IMR-90 (cell line): ENCODE measurements around the gene NCOA3. TPM values are rescaled to one million over a fixed set of nuclear protein-coding genes. Genes with fewer than 3 reads are reported as not detected.

ENCODE experiments used
- ATAC-seq: fragments of 200-7000 bp; cut with Tn5 transposase; 2 replicates; pipeline ENCODE4 v1.9.1; 2020; ENCODE audit warnings: low read depth, mild to moderate bottlenecking, moderate library complexity
- BruUV-seq: library from RNA; stranded (reverse); fragments of 400-500 nt; replicated peaks from 2 replicates; lab custom pipeline; 2021; lab: Mats Ljungman, UMichigan
- CTCF ChIA-PET: fragments of 300-600 bp; formaldehyde crosslinking; extraction: SDS; loops from one replicate; lab custom pipeline; 2021; ENCODE audit warnings: antibody characterized with exemption; lab: Yijun Ruan, JAX
- POLR2A ChIA-PET: fragments of 300-600 bp; sonication (Branson Sonifier 250); formaldehyde crosslinking; loops from one replicate; lab custom pipeline; 2022; ENCODE audit warnings: antibody characterized with exemption; ENCODE audit not compliant: unreplicated experiment; lab: Charles Lee
- DNase-seq: peaks from one replicate; pipeline ENCODE4 v3.0.0; 2013
- H2AFZ ChIP-seq: replicated peaks from 2 replicates; pipeline ENCODE3; 2013; ENCODE audit warnings: low read length, mild to moderate bottlenecking; ENCODE audit not compliant: poor library complexity
- H2AK5ac ChIP-seq: 2 replicates; pipeline ENCODE4 v1.6.1; 2013; ENCODE audit warnings: low read depth, low read length, inconsistent platforms
- H2AK9ac ChIP-seq: replicated peaks from 2 replicates; pipeline ENCODE3; 2013; ENCODE audit warnings: mild to moderate bottlenecking, low read depth, low read length, moderate library complexity; ENCODE audit not compliant: poor library complexity
- H2BK120ac ChIP-seq: 2 replicates; pipeline ENCODE4 v1.6.1; 2013; ENCODE audit warnings: low read depth, low read length, inconsistent platforms
- H2BK15ac ChIP-seq: 3 replicates; pipeline ENCODE4 v1.6.1; 2013; ENCODE audit warnings: low read depth, low read length, inconsistent platforms
- H2BK20ac ChIP-seq: 2 replicates; pipeline ENCODE4 v1.6.1; 2013; ENCODE audit warnings: low read depth, mild to moderate bottlenecking, inconsistent platforms, low read length, moderate library complexity
- H2BK5ac ChIP-seq: 2 replicates; pipeline ENCODE4 v1.6.1; 2013; ENCODE audit warnings: mild to moderate bottlenecking, low read depth, low read length, inconsistent platforms; ENCODE audit not compliant: poor library complexity, severe bottlenecking
- H3K14ac ChIP-seq: replicated peaks from 2 replicates; pipeline ENCODE4 v1.6.1; 2013; ENCODE audit warnings: low read depth, low read length, inconsistent platforms
- H3K18ac ChIP-seq: 2 replicates; pipeline ENCODE4 v1.6.1; 2013; ENCODE audit warnings: low read depth, low read length, control low read depth
- H3K23ac ChIP-seq: 2 replicates; pipeline ENCODE4 v1.6.1; 2013; ENCODE audit warnings: low read depth, low read length, inconsistent platforms
- H3K27ac ChIP-seq: 2 replicates; pipeline ENCODE4 v1.5.1; 2013; ENCODE audit warnings: mild to moderate bottlenecking, control low read depth, low read length; ENCODE audit not compliant: insufficient read depth
- H3K27me3 ChIP-seq: 2 replicates; pipeline ENCODE4 v1.6.1; 2013; ENCODE audit warnings: low read length; ENCODE audit not compliant: control insufficient read depth, insufficient read depth
- H3K36me3 ChIP-seq: 2 replicates; pipeline ENCODE4 v1.6.1; 2013; ENCODE audit warnings: low read length, mixed read lengths; ENCODE audit not compliant: control insufficient read depth, insufficient read depth
- H3K4ac ChIP-seq: 2 replicates; pipeline ENCODE4 v1.6.1; 2013; ENCODE audit warnings: low read depth, low read length, inconsistent platforms
- H3K4me1 ChIP-seq: 2 replicates; pipeline ENCODE4 v1.6.1; 2013; ENCODE audit warnings: low read length, mixed read lengths; ENCODE audit not compliant: control insufficient read depth, insufficient read depth
- H3K4me2 ChIP-seq: 2 replicates; pipeline ENCODE4 v1.6.1; 2013; ENCODE audit warnings: low read depth, mild to moderate bottlenecking, control low read depth, low read length, moderate library complexity
- H3K4me3 ChIP-seq: 2 replicates; pipeline ENCODE4 v1.5.1; 2013; ENCODE audit warnings: low read depth, mild to moderate bottlenecking, control low read depth, low read length, moderate library complexity; ENCODE audit not compliant: insufficient read depth
- H3K56ac ChIP-seq: 2 replicates; pipeline ENCODE4 v1.6.1; 2013; ENCODE audit warnings: low read length, inconsistent platforms; ENCODE audit not compliant: insufficient read depth; ENCODE audit errors: extremely low read depth
- H3K79me1 ChIP-seq, 2 experiments: 2 replicates each; pipeline ENCODE4 v1.6.1; 2013; ENCODE audit warnings: low read length in 2 of 2, inconsistent platforms in 1 of 2, low read depth in 1 of 2
- H3K9ac ChIP-seq: 2 replicates; pipeline ENCODE4 v1.6.1; 2013; ENCODE audit warnings: low read depth, low read length, control low read depth
- H3K9me1 ChIP-seq: 2 replicates; pipeline ENCODE4 v1.6.1; 2013; ENCODE audit warnings: low read length, inconsistent platforms; ENCODE audit not compliant: insufficient read depth
- H3K9me3 ChIP-seq: 2 replicates; pipeline ENCODE4 v1.6.1; 2013; ENCODE audit warnings: low read length; ENCODE audit not compliant: control insufficient read depth, insufficient read depth
- H4K20me1 ChIP-seq: 2 replicates; pipeline ENCODE4 v1.6.1; 2013; ENCODE audit warnings: low read length, inconsistent platforms; ENCODE audit not compliant: insufficient read depth
- H4K5ac ChIP-seq: 2 replicates; pipeline ENCODE4 v1.6.1; 2013; ENCODE audit warnings: mild to moderate bottlenecking, low read depth, low read length, control low read depth
- H4K8ac ChIP-seq, 2 experiments: 2 replicates each; pipeline ENCODE4 v1.6.1; 2013; ENCODE audit warnings: low read depth in 2 of 2, low read length in 2 of 2, control low read depth in 1 of 2, inconsistent platforms in 1 of 2
- H4K91ac ChIP-seq: 2 replicates; pipeline ENCODE4 v1.6.1; 2013; ENCODE audit warnings: low read depth, low read length, inconsistent platforms; ENCODE audit not compliant: insufficient read depth
- CHD1 ChIP-seq: IDR thresholded peaks from 2 replicates; pipeline ENCODE4 v1.6.1; 2012; ENCODE audit warnings: low read depth, low read length, improper control_type of control experiment
- POLR2A ChIP-seq: IDR thresholded peaks from 2 replicates; pipeline ENCODE4 v1.6.1; 2012; ENCODE audit warnings: mild to moderate bottlenecking, low read depth, low read length
- dilution Hi-C: fragments of 300-500 bp; cut with HindIII; formaldehyde crosslinking; loops from one replicate; pipeline ENCODE4 v1.14.3; 2018; ENCODE audit warnings: low sequenced_read_pairs; ENCODE audit not compliant: unreplicated experiment
- in situ Hi-C: fragments of 300-500 bp; cut with MboI; formaldehyde crosslinking; loops from 3 replicates; pipeline ENCODE4 v1.14.3; 2019; ENCODE audit warnings: low sequenced_read_pairs, inconsistent platforms, mixed read lengths
- intact Hi-C: fragments of 100-400 bp; cut with micrococcal nuclease; formaldehyde crosslinking; loops from 2 replicates; pipeline ENCODE4 v1.10.0; 2022
- polyA plus RNA-seq, 3 experiments: library from polyadenylated mRNA; depleted of rRNA; stranded (reverse); fragments of >200 nt; gene quantifications; 2 replicates each; pipeline ENCODE4 v1.2.3, GENCODE V29; 2012; ENCODE audit warnings: low replicate concordance in 1 of 3
- total RNA-seq: library from RNA; depleted of rRNA; stranded (reverse); fragments of >200 nt; gene quantifications from 2 replicates; pipeline ENCODE4 v1.2.3, GENCODE V29; 2012
- TF ChIP-seq, protein P1 (sequence below): conservative IDR thresholded peaks from 2 replicates; pipeline ENCODE4 v1.5.1; 2012; ENCODE audit warnings: mild to moderate bottlenecking, low read depth, low read length, improper control_type of control experiment
- TF ChIP-seq, protein P2 (sequence below): fragments of 150-350 bp; IDR thresholded peaks from 2 replicates; pipeline ENCODE4 v1.6.1; 2016; ENCODE audit warnings: low read depth, mild to moderate bottlenecking, low read length, moderate library complexity, borderline replicate concordance

Gene NCOA3
- total and polyA plus RNA-seq, 2 of the 4 experiments (the other 2 are of a cell fraction): 8.8 to 29.0 TPM

DNA sequence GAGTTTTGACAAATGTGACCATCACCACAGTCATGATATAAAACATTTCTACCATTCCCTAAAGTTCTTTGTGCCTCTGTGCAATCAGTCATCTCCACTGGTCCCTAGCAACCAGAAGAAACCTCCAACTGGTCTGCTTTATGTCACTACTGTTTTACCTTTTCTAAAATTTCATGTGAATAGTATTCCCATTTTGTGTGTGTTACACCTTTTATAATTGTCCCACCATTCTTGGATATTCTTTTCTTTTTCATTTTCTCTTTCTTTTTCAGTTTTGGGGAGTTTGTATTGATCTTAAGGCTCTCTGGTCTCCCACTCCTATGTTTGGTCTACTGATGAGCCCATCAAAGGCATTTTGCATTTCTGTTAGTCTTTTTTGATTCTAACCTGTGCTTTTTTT is 95.4 kb downstream of the NCOA3 start:
- ChIA-PET POLR2A (no interaction called here), CTCF (no interaction called here)
- H2AK5ac ChIP-seq: no peak overlapping the region
- in situ Hi-C loops (no loop called here), dilution Hi-C loops (no loop called here), intact Hi-C loops (no loop called here)
- no peaks in the 10 kb centered on the region for H3K4me1 ChIP-seq
- no peak overlapping the region for H3K23ac ChIP-seq
- H2AK9ac ChIP-seq: no peak overlapping the region
- H3K79me1 ChIP-seq: peaks cover 11 to 40% of the 10 kb centered on the region in 2 experiments
- no peak overlapping the region for H3K4me2 ChIP-seq
- no peak overlapping the region for H2BK120ac ChIP-seq
- H3K4ac ChIP-seq: no peak overlapping the region
- no peak overlapping the region for H2BK15ac ChIP-seq
- peaks cover 3% of the 10 kb centered on the region; the same call in 1 of the 2 replicates for H3K9me1 ChIP-seq
- H3K27me3 ChIP-seq: no peaks in the 10 kb centered on the region
- no peaks in the 10 kb centered on the region for H3K9me3 ChIP-seq
- no peak overlapping the region for H2BK20ac ChIP-seq
- H2AFZ ChIP-seq: no peak overlapping the region
- BruUV-seq: no TSS peak
- DNase-seq (no peak), ATAC-seq (no peak)
- no peak for TF ChIP-seq POLR2A
- TF ChIP-seq CHD1: no peak
- TF ChIP-seq, protein P1, sequence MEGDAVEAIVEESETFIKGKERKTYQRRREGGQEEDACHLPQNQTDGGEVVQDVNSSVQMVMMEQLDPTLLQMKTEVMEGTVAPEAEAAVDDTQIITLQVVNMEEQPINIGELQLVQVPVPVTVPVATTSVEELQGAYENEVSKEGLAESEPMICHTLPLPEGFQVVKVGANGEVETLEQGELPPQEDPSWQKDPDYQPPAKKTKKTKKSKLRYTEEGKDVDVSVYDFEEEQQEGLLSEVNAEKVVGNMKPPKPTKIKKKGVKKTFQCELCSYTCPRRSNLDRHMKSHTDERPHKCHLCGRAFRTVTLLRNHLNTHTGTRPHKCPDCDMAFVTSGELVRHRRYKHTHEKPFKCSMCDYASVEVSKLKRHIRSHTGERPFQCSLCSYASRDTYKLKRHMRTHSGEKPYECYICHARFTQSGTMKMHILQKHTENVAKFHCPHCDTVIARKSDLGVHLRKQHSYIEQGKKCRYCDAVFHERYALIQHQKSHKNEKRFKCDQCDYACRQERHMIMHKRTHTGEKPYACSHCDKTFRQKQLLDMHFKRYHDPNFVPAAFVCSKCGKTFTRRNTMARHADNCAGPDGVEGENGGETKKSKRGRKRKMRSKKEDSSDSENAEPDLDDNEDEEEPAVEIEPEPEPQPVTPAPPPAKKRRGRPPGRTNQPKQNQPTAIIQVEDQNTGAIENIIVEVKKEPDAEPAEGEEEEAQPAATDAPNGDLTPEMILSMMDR: no peak
- TF ChIP-seq, protein P2, sequence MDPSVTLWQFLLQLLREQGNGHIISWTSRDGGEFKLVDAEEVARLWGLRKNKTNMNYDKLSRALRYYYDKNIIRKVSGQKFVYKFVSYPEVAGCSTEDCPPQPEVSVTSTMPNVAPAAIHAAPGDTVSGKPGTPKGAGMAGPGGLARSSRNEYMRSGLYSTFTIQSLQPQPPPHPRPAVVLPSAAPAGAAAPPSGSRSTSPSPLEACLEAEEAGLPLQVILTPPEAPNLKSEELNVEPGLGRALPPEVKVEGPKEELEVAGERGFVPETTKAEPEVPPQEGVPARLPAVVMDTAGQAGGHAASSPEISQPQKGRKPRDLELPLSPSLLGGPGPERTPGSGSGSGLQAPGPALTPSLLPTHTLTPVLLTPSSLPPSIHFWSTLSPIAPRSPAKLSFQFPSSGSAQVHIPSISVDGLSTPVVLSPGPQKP: no peak
- H3K9ac ChIP-seq: no peak overlapping the region
- H2BK5ac ChIP-seq: no peak overlapping the region
- no peak overlapping the region for H4K8ac ChIP-seq
- H3K14ac ChIP-seq: no peak overlapping the region
- H4K20me1 ChIP-seq: 0 out of 2 replicates have a peak, but pooled peaks cover 3% of the 10 kb centered on the region
- H3K36me3 ChIP-seq: no peaks in the 10 kb centered on the region
- H3K56ac ChIP-seq: no peak overlapping the region
- H4K91ac ChIP-seq: no peak overlapping the region
- H3K4me3 ChIP-seq: no peak overlapping the region
- H3K27ac ChIP-seq: no peak overlapping the region
- no peak overlapping the region for H3K18ac ChIP-seq
- no peak overlapping the region for H4K5ac ChIP-seq
